ENCODE data around the gene DLL1. TPM values are rescaled to one million over a fixed set of nuclear protein-coding genes. Genes with fewer than 3 reads are reported as not detected.

The DLL1 gene
- total and polyA plus RNA-seq, 7 donors: 1.5 to 5.3 (median 2.9) TPM

GRCh38 chr6:170251776-170252571 lies 38.9 kb downstream of the DLL1 start:
- no peak overlapping the region for H3K27ac ChIP-seq
- no peak for ATAC-seq
- no peaks in the 10 kb centered on the region for H3K9me3 ChIP-seq
- peaks cover 12% of the 10 kb centered on the region for H3K4me1 ChIP-seq
- H3K27me3 ChIP-seq (ENCODE audit: insufficient read depth in 3 of 3, low read length in 2 of 3): peaks cover 0 to 12% (median 0%) of the 10 kb centered on the region in 3 donors
- no peak overlapping the region for H3K4me3 ChIP-seq
- intact Hi-C loops (cut with DNase I): no loop called here
- DNase-seq: no peak
- 91 to 94% (median 93%) methylated on average over 41 of the region's 41 CpGs for WGBS, 3 donors
- TF ChIP-seq CTCF (IDR thresholded peaks at IDR 0.05): no peak
- H3K36me3 ChIP-seq (ENCODE audit: insufficient read depth in 1 of 2, low read depth in 1 of 2): no peaks in the 10 kb centered on the region

- Histone ChIP-seq H3K9me3 (no peaks in the 10 kb centered on the region), H3K27me3 (ENCODE audit: insufficient read depth in 3 of 3, low read length in 2 of 3) (peaks cover 0 to 12% (median 0%) of the 10 kb centered on the region in 3 donors), H3K4me3 (no peak overlapping the region), H3K4me1 (peaks cover 12% of the 10 kb centered on the region), H3K27ac (no peak overlapping the region), H3K36me3 (ENCODE audit: insufficient read depth in 1 of 2, low read depth in 1 of 2) (no peaks in the 10 kb centered on the region)
- 69 to 86% (median 79%) methylated on average over 21 of the region's 21 CpGs for WGBS, 3 donors
- no peak for TF ChIP-seq CTCF (IDR thresholded peaks at IDR 0.05)
- intact Hi-C loops (cut with DNase I): no loop called here
- no peak for ATAC-seq
- DNase-seq: no peak
Observed at GRCh38 chr6:170250981-170251775, 39.7 kb downstream of the DLL1 start.

GRCh38 chr6:170250455-170250854 lies 40.4 kb downstream of the DLL1 start:
- peaks cover 12% of the 10 kb centered on the region for H3K4me1 ChIP-seq

GRCh38 chr6:170249817-170250216 lies 41.1 kb downstream of the DLL1 start:
- DNase-seq: no peak
- no peak for ATAC-seq
- Histone ChIP-seq H3K4me1 (peaks cover 12% of the 10 kb centered on the region), H3K27ac (no peak overlapping the region), H3K27me3 (ENCODE audit: insufficient read depth in 3 of 3, low read length in 2 of 3) (peaks cover 0 to 12% (median 0%) of the 10 kb centered on the region in 3 donors), H3K9me3 (no peaks in the 10 kb centered on the region), H3K36me3 (ENCODE audit: insufficient read depth in 1 of 2, low read depth in 1 of 2) (no peaks in the 10 kb centered on the region), H3K4me3 (no peak overlapping the region)
- WGBS, 3 donors: 93 to 94% (median 93%) methylated on average over 15 of the region's 15 CpGs
- no peak for TF ChIP-seq CTCF (IDR thresholded peaks at IDR 0.05)
- intact Hi-C loops (cut with DNase I): no loop called here

More at GRCh38 chr6:170250455-170250854, 40.4 kb downstream of the DLL1 start:
- DNase-seq (no peak), ATAC-seq (no peak)
- H3K4me3 ChIP-seq: no peak overlapping the region
- no peaks in the 10 kb centered on the region for H3K9me3 ChIP-seq
- H3K36me3 ChIP-seq (ENCODE audit: insufficient read depth in 1 of 2, low read depth in 1 of 2): no peaks in the 10 kb centered on the region
- H3K27me3 ChIP-seq (ENCODE audit: insufficient read depth in 3 of 3, low read length in 2 of 3): peaks cover 0 to 12% (median 0%) of the 10 kb centered on the region in 3 donors
- 70 to 84% (median 77%) methylated on average over 11 of the region's 11 CpGs for WGBS, 3 donors
- intact Hi-C loops (cut with DNase I): no loop called here
- TF ChIP-seq CTCF (IDR thresholded peaks at IDR 0.05): no peak
- no peak overlapping the region for H3K27ac ChIP-seq

Data from psoas muscle (tissue), 8 donors.